HepG2 (cell line): ENCODE measurements around the gene DSCAML1. TPM values are rescaled to one million over a fixed set of nuclear protein-coding genes. Genes with fewer than 3 reads are reported as not detected.

Experiments used
- ATAC-seq: fragments of 200-7000 bp; cut with Tn5 transposase; 3 replicates; pipeline ENCODE4 v1.9.1; 2020; ENCODE audit warnings: mild to moderate bottlenecking, moderate library complexity
- BruUV-seq: library from RNA; stranded (reverse); fragments of 400-500 nt; replicated peaks from 2 replicates; lab custom pipeline; 2021; lab: Mats Ljungman, UMichigan
- CTCF ChIA-PET: fragments of 300-600 bp; formaldehyde crosslinking; extraction: SDS; loops from one replicate; lab custom pipeline; 2021; ENCODE audit warnings: low total read pairs, inconsistent platforms, low intra/inter-chr PET ratio; lab: Yijun Ruan, JAX
- POLR2A ChIA-PET: fragments of 350-600 bp; sonication (Branson Sonifier 250); formaldehyde crosslinking; loops from one replicate; lab custom pipeline; 2020; ENCODE audit warnings: antibody characterized with exemption, inconsistent platforms; lab: Yijun Ruan, JAX
- DNase-seq: peaks from one replicate; pipeline ENCODE4 v3.0.0-alpha.2; 2015; ENCODE audit warnings: low spot score
- FAIRE-seq: peaks from 3 replicates; lab custom pipeline; 2011; peaks lifted over from hg19 to GRCh38; lab: Jason Lieb, UNC
- H2AFZ ChIP-seq: one replicate; pipeline ENCODE4 v1.6.1; 2011; ENCODE audit warnings: low read length, inconsistent platforms
- H3K27ac ChIP-seq: fragments of 300-600 bp; 3 replicates; pipeline ENCODE4 v1.8.0; 2011; ENCODE audit warnings: mixed run types, mild to moderate bottlenecking, mixed read lengths, low read length, inconsistent platforms; ENCODE audit not compliant: insufficient read depth; ENCODE audit errors: extremely low read length
- H3K27me3 ChIP-seq, 2 experiments: fragments of 200-600 bp in 1 of 2; 2 replicates in 1 of 2; 3 replicates in 1 of 2; pipeline versions ENCODE4 v1.6.0 to v1.8.0; 2011; ENCODE audit warnings: low read length in 2 of 2, mild to moderate bottlenecking in 2 of 2, moderate library complexity in 2 of 2, inconsistent platforms in 1 of 2; ENCODE audit not compliant: insufficient read depth in 2 of 2, control insufficient read depth in 1 of 2
- H3K36me3 ChIP-seq, 2 experiments: fragments of 200-600 bp in 1 of 2; replicated peaks in 1 of 2; 2 replicates in 1 of 2; 3 replicates in 1 of 2; pipeline versions ENCODE4 v1.5.1 to v1.8.0; 2011; ENCODE audit warnings: low read length in 2 of 2, inconsistent platforms in 1 of 2; ENCODE audit not compliant: insufficient read depth in 2 of 2, control insufficient read depth in 1 of 2
- H3K4me1 ChIP-seq: 2 replicates; pipeline ENCODE4 v1.5.1; 2012; ENCODE audit warnings: low read length, inconsistent platforms; ENCODE audit not compliant: insufficient read depth
- H3K4me2 ChIP-seq: 2 replicates; pipeline ENCODE4 v1.6.0; 2011; ENCODE audit warnings: low read depth, low read length, inconsistent platforms
- H3K4me3 ChIP-seq, 3 experiments: fragments of 200-600 bp in 1 of 3; sonication (generic), shearing (Covaris generic) in 1 of 3; replicated peaks in 1 of 3; 2 replicates each; pipeline ENCODE4 v1.5.1; 2011 to 2016; ENCODE audit warnings: low read length in 3 of 3, inconsistent platforms in 2 of 3, low read depth in 2 of 3, mild to moderate bottlenecking in 2 of 3, control low read depth in 1 of 3, mixed read lengths in 1 of 3; ENCODE audit not compliant: insufficient read depth in 1 of 3
- H3K79me2 ChIP-seq: one replicate; pipeline ENCODE4 v1.6.1; 2011; ENCODE audit warnings: low read length, inconsistent platforms; ENCODE audit not compliant: insufficient read depth
- H3K9ac ChIP-seq: 2 replicates; pipeline ENCODE4 v1.6.0; 2011; ENCODE audit warnings: mild to moderate bottlenecking, low read depth, low read length, inconsistent platforms; ENCODE audit not compliant: insufficient read depth
- H3K9me3 ChIP-seq: 2 replicates; pipeline ENCODE4 v1.5.1; 2012; ENCODE audit warnings: mild to moderate bottlenecking, low read length
- H4K20me1 ChIP-seq: 2 replicates; pipeline ENCODE4 v1.6.0; 2011; ENCODE audit warnings: inconsistent platforms, mild to moderate bottlenecking, low read length, moderate library complexity; ENCODE audit not compliant: insufficient read depth
- ATRX ChIP-seq: sonication (generic); formaldehyde crosslinking; IDR thresholded peaks from 2 replicates; pipeline ENCODE4 v1.4.0; 2020; ENCODE audit warnings: missing genetic modification reagents, borderline replicate concordance
- CENPT ChIP-seq: sonication (generic); formaldehyde crosslinking; IDR thresholded peaks from 2 replicates; pipeline ENCODE4 v1.8.0; 2022; ENCODE audit warnings: low read depth, mild to moderate bottlenecking, moderate library complexity, missing genetic modification reagents
- CREB1 ChIP-seq, 2 experiments: fragments of 450-650 bp in 1 of 2; IDR thresholded peaks; 2 replicates each; pipeline ENCODE4 v1.6.1; 2016 to 2017; ENCODE audit warnings: control low read depth in 1 of 2, mild to moderate bottlenecking in 1 of 2, missing compliant biosample characterization in 1 of 2, missing genetic modification characterization in 1 of 2
- GATAD2A ChIP-seq: IDR thresholded peaks from 2 replicates; pipeline ENCODE4 v1.6.1; 2016
- JUN ChIP-seq: sonication (generic); formaldehyde crosslinking; IDR thresholded peaks from 2 replicates; pipeline ENCODE4 v1.4.0; 2020; ENCODE audit warnings: mild to moderate bottlenecking, missing genetic modification reagents
- NCOR1 ChIP-seq: fragments of 200-600 bp; sonication (generic); IDR thresholded peaks from 2 replicates; pipeline ENCODE4 v1.7.0; 2017; ENCODE audit warnings: antibody characterized with exemption, low read length, borderline replicate concordance
- ZMAT3 ChIP-seq: sonication (generic); formaldehyde crosslinking; conservative IDR thresholded peaks from 2 replicates; pipeline ENCODE4 v1.7.0; 2021; ENCODE audit warnings: missing genetic modification reagents
- ZNF253 ChIP-seq: sonication (generic); formaldehyde crosslinking; IDR thresholded peaks from 2 replicates; pipeline ENCODE4 v1.8.0; 2022; ENCODE audit warnings: mild to moderate bottlenecking, missing genetic modification reagents, borderline replicate concordance
- ZNF34 ChIP-seq: sonication (generic); formaldehyde crosslinking; IDR thresholded peaks from 2 replicates; pipeline ENCODE4 v1.4.0; 2020; ENCODE audit warnings: mild to moderate bottlenecking, missing genetic modification reagents, borderline replicate concordance
- ZNF557 ChIP-seq: sonication (generic); formaldehyde crosslinking; IDR thresholded peaks from 2 replicates; pipeline ENCODE4 v1.4.0; 2020; ENCODE audit warnings: missing genetic modification reagents
- ZNF576 ChIP-seq: sonication (generic); formaldehyde crosslinking; IDR thresholded peaks from 2 replicates; pipeline ENCODE4 v1.4.0; 2020; ENCODE audit warnings: mild to moderate bottlenecking, missing genetic modification reagents
- WGBS: methylation state at CpG from one replicate; pipeline ENCODE4 v1.1.6; 2017; ENCODE audit warnings: low lambda C conversion rate; 5-methylcytosine and 5-hydroxymethylcytosine counted together
- in situ Hi-C: cut with HindIII; loops from 2 replicates; pipeline ENCODE4 v1.10.0; 2017; ENCODE audit warnings: low pct_unique_long_range_greater_than_20kb; ENCODE audit not compliant: extremely low pct_ligation_motif_present
- intact Hi-C: fragments of 100-400 bp; cut with micrococcal nuclease; formaldehyde crosslinking; loops from one replicate; pipeline ENCODE4 v1.10.0; 2022; ENCODE audit not compliant: unreplicated experiment
- polyA plus RNA-seq, 8 experiments: library from polyadenylated mRNA; depleted of rRNA in 3 of 8; stranded (reverse) in 7 of 8; unstranded in 1 of 8; fragments of >200 nt; fragmentation: Illumina TruSeq in 4 of 8; extraction: Trizol in 4 of 8; gene quantifications; 2 replicates each; pipeline versions ENCODE4 v1.2.1 to v1.2.3, GENCODE V29; 2011 to 2016; ENCODE audit warnings: low read depth in 4 of 8, missing spikeins in 1 of 8, mixed read lengths in 1 of 8; ENCODE audit not compliant: insufficient read depth in 1 of 8
- total RNA-seq, 5 experiments: library from RNA; depleted of rRNA; stranded (reverse); fragments of >200 nt; fragmentation: Illumina TruSeq; extraction: Trizol; gene quantifications; 2 replicates each; pipeline ENCODE4 v1.2.3, GENCODE V29; 2016; ENCODE audit warnings: low read depth in 1 of 5

DSCAML1 gene
- total and polyA plus RNA-seq, 2 of the 13 experiments (the other 11 are each of a cell fraction or from before 2014, with no cell fraction given): 0.29 to 0.40 TPM

DNA sequence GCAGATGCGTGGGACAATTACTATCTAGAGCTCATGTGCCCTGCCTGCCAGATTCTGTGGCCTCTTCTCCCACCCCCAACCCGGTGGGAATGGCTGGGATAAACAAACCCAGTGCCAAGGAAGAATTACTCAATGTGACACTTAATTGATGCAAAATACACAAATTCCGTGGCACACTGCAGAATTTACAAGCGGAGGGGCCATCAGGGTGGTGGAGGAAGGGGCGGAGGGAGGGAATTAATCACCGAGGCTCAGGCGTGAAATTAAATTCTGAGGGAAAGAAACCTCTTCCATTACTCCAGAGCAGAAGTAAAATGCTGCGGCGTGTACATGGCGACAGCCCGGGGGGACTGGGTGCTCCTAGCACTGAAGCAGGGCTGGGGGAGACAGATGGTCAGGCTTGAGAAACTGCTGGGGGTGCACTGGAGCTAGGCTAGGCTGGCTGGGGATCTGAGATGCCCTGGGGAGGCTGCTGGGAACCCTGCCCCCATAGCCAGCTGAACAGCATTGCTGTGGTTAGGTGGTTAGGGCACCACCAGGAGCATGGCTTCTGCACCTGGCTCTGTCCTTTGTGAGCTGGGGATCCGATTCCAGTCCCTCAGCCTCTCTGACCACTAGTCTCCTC is 268.8 kb downstream of the DSCAML1 start:
- no peak for TF ChIP-seq NCOR1
- no peak for TF ChIP-seq ZNF253 (CRISPR knock-in tag)
- no peak for TF ChIP-seq GATAD2A (CRISPR knock-in tag)
- TF ChIP-seq ZNF576 (CRISPR knock-in tag): no peak
- TF ChIP-seq ATRX (CRISPR knock-in tag): no peak
- TF ChIP-seq ZMAT3 (CRISPR knock-in tag): no peak
- TF ChIP-seq JUN (CRISPR knock-in tag): no peak
- TF ChIP-seq ZNF557 (CRISPR knock-in tag): no peak
- no peak for TF ChIP-seq CENPT (CRISPR knock-in tag)
- no peak for TF ChIP-seq CREB1 (IDR thresholded peaks at IDR 0.05)
- TF ChIP-seq CREB1 (CRISPR knock-in tag; IDR thresholded peaks at IDR 0.05): no peak
- TF ChIP-seq ZNF34: no peak
- ChIA-PET CTCF (no interaction called here), POLR2A (no interaction called here)
- intact Hi-C loops (no loop called here), in situ Hi-C loops (no loop called here)
- no peaks in the 10 kb centered on the region for H3K79me2 ChIP-seq
- H3K4me1 ChIP-seq: no peaks in the 10 kb centered on the region
- no peak overlapping the region for H2AFZ ChIP-seq
- H3K9ac ChIP-seq: no peak overlapping the region
- no peak overlapping the region for H3K27ac ChIP-seq
- no peaks in the 10 kb centered on the region for H3K9me3 ChIP-seq
- H4K20me1 ChIP-seq: no peaks in the 10 kb centered on the region
- peaks cover 0 to 6% of the 10 kb centered on the region in 2 experiments; a peak in 3 of 5 replicates for H3K27me3 ChIP-seq
- ATAC-seq: no peak
- FAIRE-seq: no peak
- H3K36me3 ChIP-seq: no peaks in the 10 kb centered on the region
- WGBS: 53% methylated on average over 12 of the region's 12 CpGs
- no peak overlapping the region for H3K4me2 ChIP-seq
- DNase-seq: no peak
- no peak overlapping the region for H3K4me3 ChIP-seq
- BruUV-seq: no TSS peak
